Coronary artery (tissue), 2 donors: ENCODE data around the gene MGAT3.

Experiments used
- DNase-seq: peaks from one replicate; pipeline ENCODE4 v3.0.0-alpha.2; 2017; ENCODE audit warnings: low spot score
- H3K27ac ChIP-seq, 2 donors: fragments of 200-600 bp; sonication (generic); one replicate each; pipeline ENCODE4 v1.5.1; 2016 to 2019
- H3K4me3 ChIP-seq: fragments of 200-600 bp; sonication (generic); 2 replicates; pipeline ENCODE4 v1.5.1; 2016; ENCODE audit warnings: mild to moderate bottlenecking, moderate library complexity
- TF ChIP-seq, protein P1 (sequence below): fragments of 200-600 bp; sonication (generic); IDR thresholded peaks from one replicate; pipeline ENCODE4 v1.5.1; 2019; ENCODE audit warnings: antibody characterized with exemption

The MGAT3 gene

DNA sequence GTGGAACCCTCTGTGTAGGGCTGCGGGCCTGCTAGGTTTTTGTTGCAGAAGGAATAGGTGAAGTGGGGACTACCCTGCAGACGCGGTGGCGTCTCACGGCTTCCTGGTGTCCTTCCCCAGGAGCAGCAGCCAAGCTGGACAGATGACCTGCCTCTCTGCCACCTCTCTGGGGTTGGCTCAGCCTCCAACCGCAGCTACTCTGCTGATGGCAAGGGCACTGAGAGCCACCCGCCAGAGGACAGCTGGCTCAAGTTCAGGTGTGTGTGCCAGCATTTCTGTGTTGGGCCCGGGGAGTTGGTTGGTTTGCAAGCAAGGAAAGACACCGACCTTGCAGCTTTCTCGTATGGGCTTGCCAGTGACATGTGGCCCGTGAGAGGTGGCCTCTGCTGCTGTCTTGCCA is 41.9 kb upstream of the MGAT3 start:
- Histone ChIP-seq H3K27ac (no peak overlapping the region), H3K4me3 (no peak overlapping the region)
- DNase-seq: no peak
- TF ChIP-seq, protein P1, sequence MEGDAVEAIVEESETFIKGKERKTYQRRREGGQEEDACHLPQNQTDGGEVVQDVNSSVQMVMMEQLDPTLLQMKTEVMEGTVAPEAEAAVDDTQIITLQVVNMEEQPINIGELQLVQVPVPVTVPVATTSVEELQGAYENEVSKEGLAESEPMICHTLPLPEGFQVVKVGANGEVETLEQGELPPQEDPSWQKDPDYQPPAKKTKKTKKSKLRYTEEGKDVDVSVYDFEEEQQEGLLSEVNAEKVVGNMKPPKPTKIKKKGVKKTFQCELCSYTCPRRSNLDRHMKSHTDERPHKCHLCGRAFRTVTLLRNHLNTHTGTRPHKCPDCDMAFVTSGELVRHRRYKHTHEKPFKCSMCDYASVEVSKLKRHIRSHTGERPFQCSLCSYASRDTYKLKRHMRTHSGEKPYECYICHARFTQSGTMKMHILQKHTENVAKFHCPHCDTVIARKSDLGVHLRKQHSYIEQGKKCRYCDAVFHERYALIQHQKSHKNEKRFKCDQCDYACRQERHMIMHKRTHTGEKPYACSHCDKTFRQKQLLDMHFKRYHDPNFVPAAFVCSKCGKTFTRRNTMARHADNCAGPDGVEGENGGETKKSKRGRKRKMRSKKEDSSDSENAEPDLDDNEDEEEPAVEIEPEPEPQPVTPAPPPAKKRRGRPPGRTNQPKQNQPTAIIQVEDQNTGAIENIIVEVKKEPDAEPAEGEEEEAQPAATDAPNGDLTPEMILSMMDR: no peak

DNA sequence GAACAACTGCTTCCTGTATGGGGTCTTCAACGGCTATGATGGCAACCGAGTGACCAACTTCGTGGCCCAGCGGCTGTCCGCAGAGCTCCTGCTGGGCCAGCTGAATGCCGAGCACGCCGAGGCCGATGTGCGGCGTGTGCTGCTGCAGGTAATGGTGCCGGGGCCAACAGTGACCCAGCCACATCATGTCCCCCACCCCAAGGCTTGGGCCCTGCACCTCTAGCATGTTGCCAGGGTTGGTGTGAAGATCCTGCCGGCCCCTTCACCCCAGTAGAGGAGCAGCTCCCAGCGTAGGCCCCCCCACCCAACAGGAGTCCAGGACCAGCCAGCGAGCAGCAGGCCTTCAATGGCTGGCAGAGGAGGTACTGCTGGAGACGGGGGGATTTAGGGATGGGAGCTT is 41.3 kb upstream of the MGAT3 start:
- TF ChIP-seq, protein P1: no peak
- Histone ChIP-seq H3K27ac (no peak overlapping the region), H3K4me3 (no peak overlapping the region)
- no peak for DNase-seq

DNA sequence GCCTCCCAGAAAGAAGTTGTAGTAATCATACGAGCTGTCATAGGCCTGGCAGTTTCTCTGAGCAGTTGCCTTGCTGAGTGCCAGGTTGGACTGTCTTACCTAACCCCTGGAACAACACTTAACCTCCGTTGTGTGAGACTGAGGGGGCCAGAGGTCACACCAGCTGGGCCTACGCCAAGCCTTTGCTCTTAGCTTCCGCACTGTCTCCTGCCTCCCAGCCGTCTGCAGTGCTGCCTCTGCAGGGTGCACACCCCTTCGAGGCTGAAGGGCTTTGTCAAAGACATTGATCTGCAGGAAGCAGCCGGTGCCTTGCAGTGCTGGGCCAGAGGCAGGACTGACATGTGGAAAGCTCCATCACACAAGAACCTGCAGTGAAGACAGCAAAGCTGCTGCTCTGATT is 40.5 kb upstream of the MGAT3 start:
- Histone ChIP-seq H3K4me3 (no peak overlapping the region), H3K27ac (no peak overlapping the region)
- no peak for DNase-seq
- TF ChIP-seq, protein P1: no peak

DNA sequence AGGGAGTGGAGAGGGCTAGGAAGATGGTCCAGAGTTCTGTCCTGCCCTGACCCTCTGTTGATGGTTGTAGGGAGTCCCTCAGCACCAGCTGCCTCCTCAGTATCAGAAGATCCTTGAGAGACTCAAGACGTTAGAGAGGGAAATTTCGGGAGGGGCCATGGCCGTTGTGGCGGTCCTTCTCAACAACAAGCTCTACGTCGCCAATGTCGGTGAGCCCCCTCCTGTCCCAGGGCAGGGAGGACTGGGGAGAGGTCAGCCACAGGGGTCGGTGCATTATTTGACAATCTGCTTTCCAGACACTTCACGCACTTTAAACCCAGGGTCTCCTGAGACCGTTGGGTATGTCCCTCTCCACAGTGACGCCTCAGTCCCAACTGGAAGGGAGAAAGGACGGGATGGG is 39.2 kb upstream of the MGAT3 start:
- H3K27ac ChIP-seq: no peak overlapping the region
- no peak for DNase-seq
- TF ChIP-seq, protein P1: no peak
- no peak overlapping the region for H3K4me3 ChIP-seq

DNA sequence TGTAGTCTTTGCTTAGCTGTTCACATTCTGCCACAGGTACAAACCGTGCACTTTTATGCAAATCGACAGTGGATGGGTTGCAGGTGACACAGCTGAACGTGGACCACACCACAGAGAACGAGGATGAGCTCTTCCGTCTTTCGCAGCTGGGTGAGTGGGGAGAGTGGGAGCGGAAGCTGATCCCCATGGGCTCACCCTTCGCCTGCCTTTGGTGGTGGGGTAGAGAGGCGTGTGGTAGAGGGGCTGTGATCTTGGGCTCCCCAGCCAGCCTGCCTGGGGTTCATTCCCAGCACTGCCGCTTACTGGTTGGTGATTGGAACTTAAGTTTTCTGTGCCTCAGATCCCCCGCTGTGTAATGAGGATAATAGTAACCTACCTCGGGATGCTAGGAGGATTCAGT is 38.1 kb upstream of the MGAT3 start:
- DNase-seq: no peak
- Histone ChIP-seq H3K4me3 (no peak overlapping the region), H3K27ac (no peak overlapping the region)
- TF ChIP-seq, protein P1: no peak

DNA sequence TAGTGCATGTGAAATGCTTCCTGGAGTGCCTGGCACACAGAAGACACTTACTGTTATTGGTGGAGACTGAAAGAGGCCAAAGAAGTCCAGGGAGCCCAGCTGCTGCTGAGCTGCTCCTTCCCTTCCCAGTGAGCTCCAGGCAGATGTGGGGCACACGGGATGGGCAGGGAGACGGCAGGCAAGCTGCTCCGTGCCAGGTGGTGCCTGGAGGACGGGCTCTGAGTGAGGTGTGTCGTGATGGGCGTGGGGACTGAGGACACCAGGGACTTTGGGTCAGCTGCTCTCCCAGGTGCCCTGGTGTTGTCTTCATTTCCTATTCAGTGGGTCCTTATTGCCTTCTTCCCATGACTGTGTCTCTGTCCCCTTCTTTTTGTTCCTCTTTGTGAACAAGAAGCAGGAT is 37.7 kb upstream of the MGAT3 start:
- DNase-seq: no peak
- H3K27ac ChIP-seq: no peak overlapping the region
- H3K4me3 ChIP-seq: no peak overlapping the region
- TF ChIP-seq, protein P1: no peak

DNA sequence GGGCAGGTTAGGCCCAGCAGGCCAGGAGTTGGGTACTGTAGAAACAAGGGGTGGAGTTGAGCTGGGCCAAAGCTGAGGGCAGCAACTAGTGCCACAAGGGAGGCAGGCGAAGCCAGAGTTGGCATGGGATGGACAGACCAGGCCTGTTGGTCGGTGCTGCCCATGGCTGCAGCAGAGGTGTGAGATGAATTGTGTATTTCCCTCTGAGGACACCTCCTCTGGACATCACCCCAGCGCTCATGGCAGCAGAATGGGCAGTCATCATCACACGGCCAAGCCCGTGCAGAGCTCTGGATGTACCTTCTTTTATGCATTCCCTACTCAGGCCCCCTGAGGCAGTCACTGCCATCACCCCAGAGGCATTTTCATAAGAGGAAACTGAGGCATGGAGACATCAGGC is 36.9 kb upstream of the MGAT3 start:
- Histone ChIP-seq H3K4me3 (no peak overlapping the region), H3K27ac (no peak overlapping the region)
- no peak for DNase-seq
- TF ChIP-seq, protein P1: no peak
